Measurements from ENCODE around the gene VSTM2L.

DNA sequence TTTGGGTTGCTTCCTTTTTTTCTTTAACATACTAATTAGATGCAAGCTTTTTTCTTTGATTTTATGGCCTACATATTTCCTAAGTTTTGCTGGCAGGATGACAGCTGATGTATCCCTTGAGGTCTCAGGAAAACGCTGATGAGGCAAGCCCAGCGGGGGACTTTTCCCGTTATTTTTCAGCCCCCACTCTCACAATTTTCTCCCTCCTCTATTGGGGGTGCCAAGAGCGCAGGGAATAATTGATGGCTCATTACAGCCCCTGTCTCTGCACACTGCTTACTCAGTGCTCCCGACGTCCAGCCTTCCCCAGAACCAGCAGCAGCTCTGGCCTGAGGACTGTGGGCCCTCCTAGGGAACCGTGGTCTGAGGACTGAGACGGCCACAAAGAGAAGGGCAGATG lies 38.6 kb upstream of the VSTM2L start:
- TF ChIP-seq FOS (IDR thresholded peaks at IDR 0.05; ENCODE audit: borderline replicate concordance, insufficient read depth, low read length) (no peak), EZH2 (IDR thresholded peaks at IDR 0.05; ENCODE audit: borderline replicate concordance, low read depth, low read length, severe bottlenecking) (no peak), POLR2A (IDR thresholded peaks at IDR 0.05; ENCODE audit: low read depth, low read length) (no peak), POLR2AphosphoS5 (IDR thresholded peaks at IDR 0.05; ENCODE audit: insufficient read depth, low read depth, low read length) (no peak), JUN (IDR thresholded peaks at IDR 0.05; ENCODE audit: borderline replicate concordance, insufficient read depth, insufficient read length, low read depth) (no peak)
- TF ChIP-seq, protein P1, sequence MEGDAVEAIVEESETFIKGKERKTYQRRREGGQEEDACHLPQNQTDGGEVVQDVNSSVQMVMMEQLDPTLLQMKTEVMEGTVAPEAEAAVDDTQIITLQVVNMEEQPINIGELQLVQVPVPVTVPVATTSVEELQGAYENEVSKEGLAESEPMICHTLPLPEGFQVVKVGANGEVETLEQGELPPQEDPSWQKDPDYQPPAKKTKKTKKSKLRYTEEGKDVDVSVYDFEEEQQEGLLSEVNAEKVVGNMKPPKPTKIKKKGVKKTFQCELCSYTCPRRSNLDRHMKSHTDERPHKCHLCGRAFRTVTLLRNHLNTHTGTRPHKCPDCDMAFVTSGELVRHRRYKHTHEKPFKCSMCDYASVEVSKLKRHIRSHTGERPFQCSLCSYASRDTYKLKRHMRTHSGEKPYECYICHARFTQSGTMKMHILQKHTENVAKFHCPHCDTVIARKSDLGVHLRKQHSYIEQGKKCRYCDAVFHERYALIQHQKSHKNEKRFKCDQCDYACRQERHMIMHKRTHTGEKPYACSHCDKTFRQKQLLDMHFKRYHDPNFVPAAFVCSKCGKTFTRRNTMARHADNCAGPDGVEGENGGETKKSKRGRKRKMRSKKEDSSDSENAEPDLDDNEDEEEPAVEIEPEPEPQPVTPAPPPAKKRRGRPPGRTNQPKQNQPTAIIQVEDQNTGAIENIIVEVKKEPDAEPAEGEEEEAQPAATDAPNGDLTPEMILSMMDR (IDR thresholded peaks at IDR 0.05; ENCODE audit: extremely low read depth in 1 of 2, insufficient read depth in 1 of 2, low read depth in 1 of 2, low read length in 2 of 2): no peak
- TF ChIP-seq, protein P2, sequence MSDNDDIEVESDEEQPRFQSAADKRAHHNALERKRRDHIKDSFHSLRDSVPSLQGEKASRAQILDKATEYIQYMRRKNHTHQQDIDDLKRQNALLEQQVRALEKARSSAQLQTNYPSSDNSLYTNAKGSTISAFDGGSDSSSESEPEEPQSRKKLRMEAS (IDR thresholded peaks at IDR 0.05; ENCODE audit: insufficient read depth, insufficient read length): no peak
